GM18909 (cell line): ENCODE data around the gene DHCR7.

Experiments used
- ATAC-seq: cut with Tn5 transposase; IDR thresholded peaks from one replicate; pipeline ENCODE4 v1.9.1; 2021; ENCODE audit warnings: mild to moderate bottlenecking; ENCODE audit not compliant: unreplicated experiment, poor library complexity

The DHCR7 gene

GRCh38 chr11:71442123-71442522 is 6.1 kb downstream of the DHCR7 start:
- no peak for ATAC-seq

- ATAC-seq, result no peak
These were observed 6.9 kb downstream of the DHCR7 start for GRCh38 chr11:71441251-71441650.

- ATAC-seq, result no peak
These were observed 8.0 kb downstream of the DHCR7 start for GRCh38 chr11:71440021-71440755.

- ATAC-seq, result no peak
These were observed 9.5 kb downstream of the DHCR7 start for GRCh38 chr11:71438650-71439049.

- no peak for ATAC-seq
These were observed 10.3 kb downstream of the DHCR7 start for GRCh38 chr11:71437879-71438278.

GRCh38 chr11:71437399-71437798 is 10.8 kb downstream of the DHCR7 start:
- ATAC-seq, result no peak

GRCh38 chr11:71436861-71437260 is 11.3 kb downstream of the DHCR7 start:
- ATAC-seq, result no peak

- no peak for ATAC-seq
These were observed 12.8 kb downstream of the DHCR7 start for GRCh38 chr11:71435278-71435951.

GRCh38 chr11:71434576-71435130 is 13.5 kb downstream of the DHCR7 start:
- ATAC-seq, result no peak

- ATAC-seq, result no peak
These were observed 14.3 kb downstream of the DHCR7 start for GRCh38 chr11:71433648-71434450.

GRCh38 chr11:71432761-71433647 is 15.2 kb downstream of the DHCR7 start:
- ATAC-seq, result no peak

GRCh38 chr11:71431271-71431670 is 16.9 kb downstream of the DHCR7 start:
- no peak for ATAC-seq

- ATAC-seq, result no peak
These were observed 18.0 kb downstream of the DHCR7 start for GRCh38 chr11:71430166-71430565.

GRCh38 chr11:71429701-71430100 is 18.5 kb downstream of the DHCR7 start:
- no peak for ATAC-seq

- no peak for ATAC-seq
These were observed 19.2 kb downstream of the DHCR7 start for GRCh38 chr11:71428861-71429435.

- ATAC-seq, result no peak
These were observed 21.8 kb downstream of the DHCR7 start for GRCh38 chr11:71426413-71426812.

GRCh38 chr11:71425860-71426259 is 22.3 kb downstream of the DHCR7 start:
- ATAC-seq, result no peak

GRCh38 chr11:71425409-71425808 is 22.8 kb downstream of the DHCR7 start:
- ATAC-seq, result no peak

GRCh38 chr11:71423181-71423790 is 24.9 kb downstream of the DHCR7 start:
- ATAC-seq, result no peak
